ENCODE data around the gene SYT14. TPM values are rescaled to one million over a fixed set of nuclear protein-coding genes. Genes with fewer than 3 reads are reported as not detected.

SYT14 gene
- total RNA-seq, 1 experiment from 2014 or later, result 10.3 TPM

DNA sequence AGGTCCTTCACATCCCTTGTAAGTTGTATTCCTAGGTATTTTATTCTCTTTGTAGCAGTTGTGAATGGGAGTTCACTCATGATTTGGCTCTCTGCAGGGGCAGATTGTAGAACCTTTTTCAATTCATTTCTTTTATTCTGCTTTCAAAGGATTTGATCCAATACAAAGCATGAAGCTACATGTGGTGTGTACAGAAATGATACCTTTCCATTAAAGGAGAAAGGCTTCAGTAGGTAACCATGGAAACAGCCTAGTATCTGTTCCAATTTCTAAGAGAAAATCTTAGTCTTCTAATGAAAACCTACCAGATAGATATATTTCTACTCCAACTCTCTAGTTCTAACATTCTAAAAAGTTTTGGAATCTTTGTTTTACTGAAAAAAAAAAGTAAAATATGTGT lies 105.0 kb downstream of the SYT14 start:
- no peak for DNase-seq
- no peak overlapping the region for H3K18ac ChIP-seq (ENCODE audit: insufficient read length, low read depth, low read length)
- H4K91ac ChIP-seq (ENCODE audit: insufficient read length, low read depth, low read length), result no peak overlapping the region
- Mint-ChIP-seq H3K36me3 (ENCODE audit: insufficient read depth in 1 of 3, low read depth in 3 of 3) (peaks cover 17 to 27% (median 20%) of the 10 kb centered on the region in 3 experiments), H3K9me3 (peaks cover 0 to 8% of the 10 kb centered on the region in 2 experiments; a peak in 4 of 5 replicates), H3K4me3 (no peak overlapping the region), H3K27me3 (ENCODE audit: low read depth) (no peaks in the 10 kb centered on the region), H3K4me1 (no peaks in the 10 kb centered on the region), H3K27ac (no peak overlapping the region)
- no peak overlapping the region for H2AFZ ChIP-seq (ENCODE audit: low read length)
- no peak overlapping the region for H3K9ac ChIP-seq (ENCODE audit: extremely low read depth, insufficient read length, low read length)
- no peaks in the 10 kb centered on the region for H3K79me1 ChIP-seq (ENCODE audit: insufficient read depth, low read depth, low read length, poor library complexity, severe bottlenecking)
- H3K4me2 ChIP-seq (ENCODE audit: insufficient read depth, insufficient read length, low read length), result no peak overlapping the region
- no peak overlapping the region for H2BK5ac ChIP-seq (ENCODE audit: insufficient read length, low read length)
- no peak overlapping the region for H3T11ph ChIP-seq (ENCODE audit: low read length)
- no peaks in the 10 kb centered on the region for H4K20me1 ChIP-seq (ENCODE audit: control insufficient read depth, insufficient read depth, insufficient read length)
- H4K8ac ChIP-seq (replicated peaks; ENCODE audit: insufficient read length, low read depth, low read length), result no peak overlapping the region
- TF ChIP-seq, protein P1, sequence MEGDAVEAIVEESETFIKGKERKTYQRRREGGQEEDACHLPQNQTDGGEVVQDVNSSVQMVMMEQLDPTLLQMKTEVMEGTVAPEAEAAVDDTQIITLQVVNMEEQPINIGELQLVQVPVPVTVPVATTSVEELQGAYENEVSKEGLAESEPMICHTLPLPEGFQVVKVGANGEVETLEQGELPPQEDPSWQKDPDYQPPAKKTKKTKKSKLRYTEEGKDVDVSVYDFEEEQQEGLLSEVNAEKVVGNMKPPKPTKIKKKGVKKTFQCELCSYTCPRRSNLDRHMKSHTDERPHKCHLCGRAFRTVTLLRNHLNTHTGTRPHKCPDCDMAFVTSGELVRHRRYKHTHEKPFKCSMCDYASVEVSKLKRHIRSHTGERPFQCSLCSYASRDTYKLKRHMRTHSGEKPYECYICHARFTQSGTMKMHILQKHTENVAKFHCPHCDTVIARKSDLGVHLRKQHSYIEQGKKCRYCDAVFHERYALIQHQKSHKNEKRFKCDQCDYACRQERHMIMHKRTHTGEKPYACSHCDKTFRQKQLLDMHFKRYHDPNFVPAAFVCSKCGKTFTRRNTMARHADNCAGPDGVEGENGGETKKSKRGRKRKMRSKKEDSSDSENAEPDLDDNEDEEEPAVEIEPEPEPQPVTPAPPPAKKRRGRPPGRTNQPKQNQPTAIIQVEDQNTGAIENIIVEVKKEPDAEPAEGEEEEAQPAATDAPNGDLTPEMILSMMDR (conservative IDR thresholded peaks at IDR 0.05), result no peak
- no peaks in the 10 kb centered on the region for H3K27me3 ChIP-seq (ENCODE audit: insufficient read depth, low read length)
- no peak overlapping the region for H3K4ac ChIP-seq (ENCODE audit: low read depth, low read length)
- no peak overlapping the region for H2BK12ac ChIP-seq (ENCODE audit: insufficient read length, low read depth, low read length)
- no peak overlapping the region for H2BK15ac ChIP-seq (ENCODE audit: low read depth, low read length)
- H3K23ac ChIP-seq (ENCODE audit: insufficient read length, low read depth, low read length), result no peak overlapping the region
- no peak overlapping the region for H4K5ac ChIP-seq (ENCODE audit: insufficient read length, low read depth, low read length)
- H2BK20ac ChIP-seq (ENCODE audit: low read depth, low read length, poor library complexity, severe bottlenecking), result no peak overlapping the region
- H3K27ac ChIP-seq (ENCODE audit: insufficient read length, low read depth, low read length), result no peak overlapping the region
- no peaks in the 10 kb centered on the region for H3K4me1 ChIP-seq (ENCODE audit: insufficient read depth, low read length)
- H3K14ac ChIP-seq (ENCODE audit: insufficient read depth, low read length), result no peak overlapping the region
- H3K23me2 ChIP-seq (ENCODE audit: insufficient read length, low read depth, low read length, poor library complexity, severe bottlenecking), result no peaks in the 10 kb centered on the region
- H3K79me2 ChIP-seq (ENCODE audit: insufficient read depth, low read length), result no peaks in the 10 kb centered on the region
- no peak overlapping the region for H2BK120ac ChIP-seq (ENCODE audit: low read depth, low read length, poor library complexity, severe bottlenecking)
- H2AK5ac ChIP-seq (ENCODE audit: insufficient read length, low read length), result no peak overlapping the region
- no peak overlapping the region for H3K56ac ChIP-seq (ENCODE audit: insufficient read length, low read depth, low read length)
- no peaks in the 10 kb centered on the region for H3K9me3 ChIP-seq (ENCODE audit: control insufficient read depth, low read depth, low read length)
